Measurements from ENCODE around the gene LMBR1.
A peak's percentile ranks its signal among the peaks of the same experiment; 100 is the strongest.
"Not testable (repeated sequence)": the region's sequence is repeated elsewhere in the genome, so short reads cannot be mapped to it uniquely, and the experiment has no call there.

Gene LMBR1, protein sequence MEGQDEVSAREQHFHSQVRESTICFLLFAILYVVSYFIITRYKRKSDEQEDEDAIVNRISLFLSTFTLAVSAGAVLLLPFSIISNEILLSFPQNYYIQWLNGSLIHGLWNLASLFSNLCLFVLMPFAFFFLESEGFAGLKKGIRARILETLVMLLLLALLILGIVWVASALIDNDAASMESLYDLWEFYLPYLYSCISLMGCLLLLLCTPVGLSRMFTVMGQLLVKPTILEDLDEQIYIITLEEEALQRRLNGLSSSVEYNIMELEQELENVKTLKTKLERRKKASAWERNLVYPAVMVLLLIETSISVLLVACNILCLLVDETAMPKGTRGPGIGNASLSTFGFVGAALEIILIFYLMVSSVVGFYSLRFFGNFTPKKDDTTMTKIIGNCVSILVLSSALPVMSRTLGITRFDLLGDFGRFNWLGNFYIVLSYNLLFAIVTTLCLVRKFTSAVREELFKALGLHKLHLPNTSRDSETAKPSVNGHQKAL

DNA sequence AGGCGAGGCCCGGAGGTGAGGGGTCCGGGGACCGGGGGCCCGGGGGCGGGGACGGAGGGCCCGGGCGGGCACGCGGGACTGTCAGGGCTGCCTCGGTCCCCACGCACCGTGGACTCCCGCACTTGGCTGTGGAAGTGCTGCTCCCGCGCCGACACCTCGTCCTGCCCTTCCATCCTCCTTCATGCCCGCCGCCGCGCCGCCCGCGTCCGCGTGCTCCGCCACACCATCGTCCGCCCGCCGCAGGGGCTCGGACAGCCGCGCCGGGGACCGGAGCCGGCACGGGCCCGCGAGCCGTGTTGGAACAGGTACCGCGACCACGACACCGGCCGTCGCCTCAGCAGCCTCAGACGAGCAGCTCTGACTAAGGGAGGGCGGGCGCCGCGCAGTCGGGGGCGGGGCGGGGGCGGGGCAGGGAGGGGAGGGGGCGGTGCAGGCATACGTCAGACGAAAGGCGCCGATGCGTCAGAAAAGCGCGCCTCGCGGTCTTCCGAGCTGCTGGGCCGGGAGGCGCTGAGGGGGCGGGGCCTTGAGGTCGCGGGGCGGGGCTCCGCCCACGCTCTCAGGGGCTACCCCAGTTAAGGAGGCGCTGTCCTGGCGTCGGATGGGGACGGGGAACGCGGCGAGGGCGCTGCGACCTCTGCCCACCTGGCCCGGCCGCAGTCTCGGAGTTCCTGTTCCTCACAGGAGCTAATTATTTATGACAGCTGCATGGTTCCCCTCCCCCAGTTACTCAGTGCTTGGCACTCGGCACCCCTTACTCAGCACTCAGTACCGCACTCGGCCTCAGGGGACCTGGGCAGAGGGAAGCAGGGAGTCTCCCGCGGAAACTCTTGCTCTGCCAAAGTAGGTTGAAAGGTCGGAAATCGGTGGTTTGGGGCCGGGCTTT is at the start of gene LMBR1:
Gene LMBR1, minus strand, starts transcription at position 363 of the 886 bp plus-strand sequence. Its CDS starts 190 bp downstream, at position 173.
- DNase-seq = peak; percentile 97

DNA sequence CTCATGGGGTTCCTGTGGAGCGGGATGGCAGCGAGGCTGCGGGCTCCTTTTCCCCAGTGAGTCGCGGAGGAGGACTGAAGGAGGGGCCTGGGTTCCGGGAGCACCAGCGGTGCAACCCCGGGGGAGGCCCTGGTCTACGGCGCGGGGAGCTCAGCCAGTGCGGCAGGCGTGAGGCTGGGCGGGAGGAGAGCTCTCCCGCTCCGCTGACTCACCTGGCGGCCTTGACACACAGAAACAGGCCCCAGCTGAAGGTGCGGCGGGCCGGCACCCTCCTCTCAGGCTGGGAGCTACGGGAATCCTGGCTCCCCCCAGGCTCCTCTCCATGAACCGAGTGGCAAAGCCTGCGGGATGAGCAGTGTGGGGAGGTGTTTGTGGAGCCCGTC is 49.7 kb upstream of the LMBR1 start:
- DNase-seq = no peak

DNA sequence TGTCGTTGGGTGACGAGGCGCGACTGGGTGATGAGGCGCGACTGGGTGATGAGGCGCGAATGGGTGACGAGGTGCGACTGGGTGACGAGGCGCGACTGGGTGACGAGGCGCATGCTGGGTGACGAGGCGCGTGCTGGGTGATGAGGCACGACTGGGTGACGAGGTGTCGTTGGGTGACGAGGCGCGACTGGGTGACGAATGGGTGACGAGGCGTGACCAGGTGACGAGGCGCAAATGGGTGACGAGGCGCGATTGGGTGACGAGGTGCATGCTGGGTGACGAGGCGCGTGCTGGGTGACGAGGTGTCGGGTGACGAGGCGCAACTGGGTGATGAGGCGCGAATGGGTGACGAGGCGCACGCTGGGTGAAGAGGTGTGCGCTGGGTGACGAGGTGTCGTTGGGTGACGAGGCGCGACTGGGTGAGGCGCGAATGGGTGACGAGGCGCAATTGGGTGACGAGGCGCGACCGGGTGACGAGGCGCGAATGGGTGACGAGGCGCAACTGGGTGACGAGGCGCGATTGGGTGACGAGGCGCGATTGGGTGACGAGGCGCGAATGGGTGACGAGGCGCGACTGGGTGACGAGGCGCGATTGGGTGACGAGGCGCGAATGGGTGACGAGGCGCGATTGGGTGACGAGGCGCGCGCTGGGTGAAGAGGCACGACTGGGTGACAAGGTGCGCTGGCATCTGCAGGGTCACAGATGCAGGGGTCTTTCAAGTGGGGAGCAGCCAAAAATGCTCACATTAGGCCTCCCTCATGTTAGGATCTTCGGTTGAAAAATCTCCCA is 48.6 kb upstream of the LMBR1 start:
- no peak for DNase-seq

DNA sequence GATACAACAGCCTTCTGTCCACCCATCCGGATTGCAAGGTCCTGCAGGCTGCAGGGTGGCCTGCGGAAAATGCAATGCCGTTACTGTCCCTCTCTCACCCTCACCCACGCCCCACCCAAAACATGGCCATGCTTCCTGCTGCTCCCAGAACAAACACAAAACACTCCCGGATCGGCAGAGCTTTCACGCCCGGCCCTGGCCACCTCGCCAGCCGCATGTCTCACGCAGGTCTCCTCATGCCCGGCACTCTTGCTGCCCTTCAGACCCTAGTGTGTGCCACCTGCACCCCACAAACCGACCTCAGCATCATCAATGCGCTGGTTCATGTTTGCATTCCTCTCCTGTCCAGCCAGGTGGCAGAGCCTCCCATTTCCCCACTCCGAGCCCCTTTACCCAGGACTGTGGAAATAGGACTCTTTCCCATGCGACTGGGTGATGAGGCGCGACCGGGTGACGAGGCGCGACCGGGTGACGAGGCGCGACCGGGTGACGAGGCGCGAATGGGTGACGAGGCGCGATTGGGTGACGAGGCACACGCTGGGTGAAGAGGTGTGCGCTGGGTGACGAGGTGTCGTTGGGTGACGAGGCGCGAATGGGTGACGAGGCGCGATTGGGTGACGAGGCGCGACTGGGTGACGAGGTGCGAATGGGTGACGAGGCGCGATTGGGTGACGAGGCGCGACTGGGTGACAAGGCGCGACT is 47.6 kb upstream of the LMBR1 start:
- DNase-seq = no peak

DNA sequence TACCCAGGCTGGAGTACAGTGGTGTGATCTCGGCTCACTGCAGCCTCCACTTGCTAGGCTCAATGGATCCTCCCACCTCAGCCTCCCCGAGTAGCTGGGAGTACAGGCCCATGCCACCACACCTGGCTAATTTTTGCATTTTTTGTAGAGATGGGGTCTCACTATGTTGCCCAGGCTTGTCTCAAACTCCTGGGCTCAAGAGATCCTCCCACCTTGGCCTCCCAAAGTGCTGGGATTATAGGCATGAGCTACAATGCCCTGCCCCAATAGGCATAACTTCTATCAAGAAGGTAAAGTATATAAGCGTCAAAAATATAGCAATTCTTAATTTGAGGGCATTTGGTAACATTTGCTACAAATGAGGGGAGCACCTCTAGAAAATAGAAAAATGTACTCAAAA is 43.8 kb upstream of the LMBR1 start:
- not testable (repeated sequence) for DNase-seq

DNA sequence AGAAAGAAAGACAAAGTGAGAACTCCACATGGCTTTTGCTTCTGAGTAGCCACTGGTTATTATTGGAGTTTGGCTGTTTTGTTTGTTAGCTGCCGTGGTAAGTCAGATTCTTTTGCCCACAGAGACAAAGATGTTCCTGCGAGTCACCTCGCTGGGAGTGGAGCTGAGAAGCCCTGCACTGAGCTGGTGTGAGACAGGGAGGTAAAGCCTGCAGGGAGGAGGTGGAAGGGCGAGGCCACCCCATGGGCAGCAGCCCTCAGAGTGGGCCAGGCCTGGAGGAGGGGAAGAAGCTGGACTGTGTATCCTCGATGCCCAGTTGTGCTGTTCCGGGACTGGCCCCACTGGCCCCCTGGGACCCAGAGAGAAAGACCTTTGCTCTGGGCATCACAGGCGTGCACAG is 42.3 kb upstream of the LMBR1 start:
- no peak for DNase-seq

DNA sequence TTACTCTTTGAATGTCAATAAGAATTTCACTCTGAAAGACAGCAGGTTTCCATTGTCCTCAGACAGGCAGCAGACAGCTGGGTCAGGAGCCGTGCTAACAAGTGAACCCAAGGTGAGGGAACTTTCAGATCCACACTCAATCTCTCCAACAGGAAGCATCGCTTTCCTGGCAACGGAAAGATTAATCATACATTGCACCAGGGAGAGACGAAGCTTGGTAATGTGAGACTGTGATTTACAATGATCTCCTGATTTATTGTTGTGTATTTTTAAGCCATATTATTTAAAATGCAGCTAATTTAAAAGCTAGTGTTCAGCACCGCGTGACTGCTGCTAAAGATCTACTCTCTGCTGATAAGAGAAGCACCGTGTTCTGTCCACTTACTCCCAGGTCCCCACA is 39.0 kb upstream of the LMBR1 start:
- DNase-seq = no peak

DNA sequence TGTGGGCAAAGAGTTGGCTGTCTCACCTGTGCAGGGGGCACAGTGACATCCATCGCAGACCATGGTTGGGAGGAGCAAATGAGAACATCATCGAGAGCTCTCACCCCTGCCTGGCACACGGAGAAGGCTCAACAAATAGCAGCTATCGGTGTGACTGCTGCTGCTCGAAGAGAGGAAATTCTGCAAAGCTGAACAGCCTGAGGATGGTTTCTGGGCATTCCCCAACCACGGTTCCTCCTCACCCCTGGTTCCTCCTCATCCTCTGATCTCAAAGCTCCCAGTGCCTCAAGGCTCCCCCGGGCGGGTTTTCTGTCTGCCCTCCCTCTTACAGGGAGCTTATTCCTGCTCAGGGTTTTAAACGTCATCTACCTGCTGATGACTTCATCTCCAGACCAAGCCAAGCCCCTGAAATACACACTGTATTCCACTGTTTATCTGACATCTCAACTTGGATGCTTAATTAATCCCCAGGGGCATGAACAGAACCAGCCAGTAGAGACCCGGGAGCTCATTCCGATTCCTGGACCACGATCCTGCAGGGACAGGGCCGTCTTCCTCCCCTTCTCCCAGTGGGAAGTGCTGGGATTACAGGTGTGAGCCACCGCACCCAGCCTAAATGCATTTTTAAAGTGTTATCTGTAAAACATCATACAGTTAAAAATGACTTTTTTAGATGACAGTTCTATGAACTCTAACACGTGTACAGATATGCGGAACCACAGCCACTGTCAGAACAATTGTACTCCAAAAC is 37.0 kb upstream of the LMBR1 start:
- DNase-seq = no peak

DNA sequence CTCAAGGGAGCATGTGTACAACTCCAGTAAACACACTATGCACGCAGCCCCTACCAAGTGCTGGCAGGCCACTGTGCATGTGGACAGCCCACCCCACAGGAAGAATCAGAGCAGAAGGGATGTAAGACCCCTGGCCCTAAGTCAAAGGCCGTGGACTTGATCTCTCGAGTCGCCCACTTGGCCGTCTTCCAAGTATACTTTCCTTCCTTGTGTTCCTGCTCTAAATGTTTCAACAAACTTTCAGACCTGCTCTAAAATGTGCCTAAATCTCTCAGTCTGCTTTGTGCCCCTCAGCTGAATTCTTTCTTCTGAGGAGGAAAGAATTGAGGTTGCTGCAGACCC is 35.4 kb upstream of the LMBR1 start:
- DNase-seq = no peak

DNA sequence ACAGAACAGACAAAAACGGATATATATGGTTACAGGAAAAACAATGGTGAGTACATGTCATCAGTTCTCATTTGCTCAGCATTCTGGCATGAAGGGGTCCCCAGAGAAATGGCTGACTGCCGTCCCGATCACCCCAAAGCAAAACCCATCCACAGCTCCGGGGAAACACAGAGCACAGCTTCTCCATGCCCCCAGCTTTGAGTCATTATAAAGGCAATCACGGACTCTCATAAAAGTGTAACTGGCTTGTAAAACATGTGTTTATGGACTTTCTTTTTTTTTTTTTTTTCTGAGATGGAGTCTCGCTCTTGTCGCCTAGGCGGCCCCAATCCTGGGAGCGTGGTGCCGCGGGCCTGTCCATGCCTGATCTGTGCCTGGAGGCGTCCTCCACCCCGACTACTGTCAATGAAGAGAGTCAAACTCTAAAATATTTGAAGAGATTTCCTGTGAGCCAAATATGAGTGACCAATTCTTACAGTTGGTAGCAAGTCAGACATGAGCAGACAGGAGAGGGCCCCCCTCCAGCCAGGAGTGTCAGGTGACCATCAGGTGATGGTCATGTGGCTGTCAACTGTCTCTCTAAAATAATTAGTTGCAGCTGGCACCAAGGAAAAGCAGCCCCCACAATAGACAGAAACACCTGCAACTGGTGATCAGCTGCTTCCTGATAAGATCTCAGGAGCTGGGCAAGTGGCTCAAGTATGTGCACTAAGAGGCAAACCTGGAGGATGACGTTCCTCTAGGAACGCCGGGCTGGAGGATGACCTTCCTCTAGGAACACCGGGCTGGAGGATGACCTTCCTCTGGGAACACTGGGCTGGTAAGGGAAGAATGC is 34.8 kb upstream of the LMBR1 start:
- DNase-seq = no peak

DNA sequence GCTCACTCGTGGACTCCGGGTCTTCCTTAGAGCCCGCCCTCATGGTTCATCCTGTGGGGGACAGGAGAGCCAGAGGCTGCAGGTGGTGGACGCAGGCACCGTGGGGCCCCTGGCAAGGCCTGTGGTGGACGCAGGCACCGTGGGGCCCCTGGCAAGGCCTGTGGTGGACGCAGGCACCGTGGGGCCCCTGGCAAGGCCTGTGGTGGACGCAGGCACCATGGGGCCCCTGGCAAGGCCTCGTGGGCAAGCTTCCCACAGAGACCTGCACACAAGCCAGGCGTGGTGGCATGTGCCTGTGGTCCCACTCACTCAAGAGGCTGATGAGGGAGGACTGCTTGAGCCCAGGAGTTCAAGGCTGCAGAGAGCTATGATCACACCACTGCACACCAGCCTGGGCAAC is 32.8 kb upstream of the LMBR1 start:
- not testable (repeated sequence) for DNase-seq

DNA sequence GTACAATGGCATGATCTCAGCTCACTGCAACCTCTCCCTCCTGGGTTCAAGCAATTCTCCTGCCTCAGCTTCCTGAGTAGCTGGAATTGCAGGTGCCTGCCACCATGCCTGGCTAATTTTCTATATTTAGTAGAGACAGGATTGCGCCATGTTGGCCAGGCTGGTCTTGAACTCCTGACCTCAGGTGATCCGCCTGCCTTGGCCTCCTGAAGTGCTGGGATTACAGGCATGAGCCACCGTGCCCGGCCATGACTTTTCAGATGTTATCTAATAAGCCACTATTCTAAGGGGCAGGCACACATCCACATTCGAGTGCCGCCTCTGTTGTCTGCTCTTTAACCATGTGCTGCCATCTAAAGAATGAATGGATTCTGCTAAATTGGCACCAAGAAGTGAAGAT is 29.3 kb upstream of the LMBR1 start:
- DNase-seq = not testable (repeated sequence)

DNA sequence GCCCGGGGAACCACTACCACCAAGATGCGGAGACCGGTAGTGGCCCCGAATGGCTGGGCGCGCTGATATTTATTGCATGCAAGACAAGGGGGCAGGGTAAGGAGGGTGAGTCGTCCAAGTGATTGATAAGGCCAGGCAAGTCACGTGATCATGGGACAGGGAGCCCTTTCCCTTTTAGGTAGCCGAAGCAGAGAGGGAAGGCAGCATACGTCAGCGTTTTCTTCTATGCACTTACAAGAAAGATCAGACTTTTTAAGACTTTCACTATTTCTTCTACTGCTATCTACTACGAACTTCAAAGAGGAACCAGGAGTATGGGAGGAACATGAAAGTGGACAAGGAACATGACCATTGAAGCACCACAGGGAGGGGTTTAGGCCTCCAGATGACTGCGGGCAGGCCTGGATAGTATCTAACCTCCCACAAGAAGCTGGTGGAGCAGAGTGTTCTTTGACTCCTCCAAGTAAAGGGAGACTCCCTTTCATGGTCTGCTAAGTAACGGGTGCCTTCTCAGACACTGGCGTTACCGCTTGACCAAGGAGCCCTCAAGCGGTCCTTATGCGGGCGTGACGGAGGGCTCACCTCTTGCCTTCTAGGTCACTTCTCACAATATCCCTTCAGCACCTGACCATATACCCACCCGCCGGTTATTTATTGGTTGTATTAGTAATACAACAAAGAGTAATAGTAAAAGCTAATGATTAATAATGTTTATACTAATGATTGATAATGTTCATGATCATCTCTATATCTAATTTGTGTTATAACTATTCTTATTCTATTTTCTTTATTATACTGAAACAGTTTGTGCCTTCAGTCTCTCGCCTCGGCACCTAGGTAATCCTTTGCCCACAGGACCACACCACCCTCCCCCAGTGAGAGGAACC is 27.7 kb upstream of the LMBR1 start:
- DNase-seq = not testable (repeated sequence)

DNA sequence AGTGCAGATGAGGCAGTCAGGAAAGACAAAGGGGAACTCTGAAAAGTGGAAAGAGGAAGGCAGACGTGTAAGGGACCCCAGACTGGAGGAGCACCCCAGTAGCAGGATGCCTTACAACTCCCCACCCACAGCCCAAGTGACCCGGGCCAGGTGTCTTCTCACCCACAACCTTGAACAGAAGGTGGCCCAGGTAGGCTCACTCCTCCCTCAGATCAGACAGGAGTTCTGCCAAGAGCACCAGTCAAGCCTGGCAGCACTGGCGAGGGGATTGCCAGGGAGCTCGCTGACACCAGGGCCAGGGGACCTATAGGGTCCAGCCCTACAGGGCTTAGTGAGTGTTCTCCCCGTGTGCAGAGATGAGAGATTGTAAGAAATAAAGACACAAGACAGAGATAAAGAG is 27.1 kb upstream of the LMBR1 start:
- DNase-seq = no peak

DNA sequence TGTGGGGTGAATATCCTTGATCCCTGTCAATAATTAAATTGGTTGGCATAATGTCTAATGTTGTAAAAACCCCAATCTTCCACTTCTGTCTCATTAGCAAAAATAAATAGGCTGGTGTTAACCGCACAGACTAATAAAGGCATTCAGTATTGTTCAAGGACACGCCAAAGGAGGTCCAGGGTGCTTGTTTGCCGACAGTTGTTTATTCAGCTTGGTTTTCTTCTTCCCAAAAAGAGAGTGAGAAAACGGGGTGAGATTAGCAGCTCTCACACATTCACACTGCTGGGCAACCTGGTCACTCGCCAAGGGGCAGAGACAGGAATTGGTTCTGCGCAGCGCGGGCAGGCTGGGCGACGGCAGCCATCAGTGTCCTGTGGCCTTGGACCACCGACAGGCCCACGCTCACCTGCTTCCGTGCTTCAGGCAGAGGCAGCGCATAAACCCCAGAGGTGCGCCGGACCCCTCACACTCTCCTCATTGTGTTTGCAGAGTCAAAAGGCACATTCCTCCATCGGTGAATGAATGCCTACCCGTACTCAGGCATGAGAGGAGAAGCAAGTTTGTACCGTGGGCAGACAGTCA is 26.2 kb upstream of the LMBR1 start:
- DNase-seq = no peak

DNA sequence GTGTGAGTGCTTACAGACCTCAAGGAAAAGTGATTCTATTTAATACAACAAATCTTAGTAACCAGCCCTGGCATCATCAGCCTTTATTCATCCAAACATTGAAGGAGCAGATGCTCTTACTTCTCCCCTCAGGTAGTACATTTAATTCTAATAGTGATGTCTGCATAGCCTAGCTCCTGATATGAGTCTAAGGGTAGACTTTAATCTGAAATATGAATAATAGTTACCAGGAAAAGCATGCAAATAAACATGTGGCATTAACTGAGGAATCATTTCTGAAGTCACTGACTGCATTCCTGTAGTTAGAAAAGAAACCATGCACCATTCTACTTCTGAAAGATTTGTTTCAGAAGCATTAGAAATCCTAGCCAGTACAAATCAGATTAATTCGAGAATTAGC is 25.7 kb upstream of the LMBR1 start:
- no peak for DNase-seq

DNA sequence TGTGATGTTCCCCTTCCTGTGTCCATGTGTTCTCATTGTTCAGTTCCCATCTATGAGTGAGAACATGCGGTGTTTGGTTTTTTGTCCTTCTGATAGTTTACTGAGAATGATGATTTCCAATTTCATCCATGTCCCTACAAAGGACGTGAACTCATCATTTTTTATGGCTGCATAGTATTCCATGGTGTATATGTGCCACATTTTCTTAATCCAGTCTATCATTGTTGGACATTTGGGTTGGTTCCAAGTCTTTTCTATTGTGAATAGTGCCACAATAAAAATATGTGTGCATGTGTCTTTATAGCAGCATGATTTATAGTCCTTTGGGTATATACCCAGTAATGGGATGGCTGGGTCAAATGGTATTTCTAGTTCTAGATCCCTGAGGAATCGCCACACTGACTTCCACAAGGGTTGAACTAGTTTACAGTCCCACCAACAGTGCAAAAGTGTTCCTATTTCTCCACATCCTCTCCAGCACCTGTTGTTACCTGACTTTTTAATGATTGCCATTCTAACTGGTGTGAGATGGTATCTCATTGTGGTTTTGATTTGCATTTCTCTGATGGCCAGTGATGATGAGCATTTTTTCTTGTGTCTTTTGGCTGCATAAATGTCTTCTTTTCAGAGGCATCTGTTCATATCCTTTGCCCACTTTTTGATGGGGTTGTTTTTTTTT is 16.7 kb upstream of the LMBR1 start:
- DNase-seq = not testable (repeated sequence)

DNA sequence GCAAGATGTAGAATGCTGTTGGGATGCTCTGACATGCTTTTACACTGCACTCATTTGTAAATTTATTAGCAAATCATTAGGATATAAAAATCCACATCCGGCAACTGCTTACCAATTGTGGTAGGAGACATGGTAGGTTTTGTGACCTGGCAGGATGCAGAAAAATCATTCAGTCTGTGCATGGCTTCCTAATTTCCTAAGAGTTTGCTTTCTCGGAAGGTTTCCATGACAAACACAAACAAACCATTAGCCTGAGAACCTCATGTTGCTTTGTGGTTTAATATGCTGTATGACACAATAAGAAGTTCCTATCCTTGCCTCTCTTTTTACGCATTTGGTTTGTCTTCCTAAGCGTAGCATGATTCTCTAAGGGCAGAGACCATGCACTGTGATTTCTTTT is 14.7 kb upstream of the LMBR1 start:
- DNase-seq = peak; percentile 24

DNA sequence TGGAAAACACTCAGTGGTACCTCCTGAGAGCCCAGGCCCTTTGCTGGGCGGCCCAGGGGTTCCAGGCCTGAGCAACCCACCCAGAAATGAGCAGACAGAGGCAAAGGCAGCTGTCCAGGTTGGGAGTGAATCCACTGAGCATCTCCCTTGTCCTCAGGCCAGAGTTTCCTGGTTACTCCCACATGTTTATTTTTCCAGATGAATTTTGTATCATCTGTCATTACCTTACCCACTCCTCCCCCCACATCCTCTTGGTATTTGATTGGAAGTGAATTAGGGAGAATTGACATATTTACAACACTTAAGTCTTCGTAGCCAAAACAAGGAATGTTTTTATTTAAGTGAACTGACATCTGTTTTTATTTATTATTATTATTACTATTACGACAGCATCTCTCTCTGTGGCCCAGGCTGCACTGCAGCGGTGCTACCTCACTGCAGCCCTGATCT is 13.2 kb upstream of the LMBR1 start:
- DNase-seq = no peak
